RCC 7860 (cell line): ENCODE data around the gene KCTD5.
"Not testable (repeated sequence)": the region's sequence is repeated elsewhere in the genome, so short reads cannot be mapped to it uniquely, and the experiment has no call there.

ENCODE experiments used
- DNase-seq: peaks from one replicate; pipeline ENCODE4 v3.0.0-alpha.2; 2015; ENCODE audit warnings: low spot score
- FAIRE-seq: peaks from 2 replicates; lab custom pipeline; 2012; peaks lifted over from hg19 to GRCh38; lab: Jason Lieb, UNC

KCTD5 gene

GRCh38 chr16:2671193-2671592 lies 11.1 kb upstream of the KCTD5 start:
- FAIRE-seq, DNase-seq: not testable (repeated sequence)

DNA sequence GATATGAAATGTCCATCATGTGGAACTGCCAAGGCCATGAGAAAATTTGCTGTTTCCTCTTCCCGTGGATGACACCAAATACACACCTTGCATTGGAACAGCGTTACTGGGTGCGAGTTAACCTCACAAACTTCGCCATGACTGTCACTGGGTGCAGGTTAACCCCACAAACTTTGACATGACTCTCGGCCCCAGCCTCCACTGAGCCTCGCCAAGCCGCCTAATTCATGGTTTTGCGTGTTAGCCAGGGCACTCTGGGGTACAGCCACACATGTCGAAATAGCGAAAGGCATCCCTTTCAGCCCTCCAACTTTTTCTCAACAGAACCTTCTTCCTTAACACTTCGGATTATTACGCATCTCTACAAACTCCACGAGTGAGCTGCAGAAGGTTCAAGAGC lies 10.6 kb upstream of the KCTD5 start:
- DNase-seq (no peak), FAIRE-seq (no peak)

DNA sequence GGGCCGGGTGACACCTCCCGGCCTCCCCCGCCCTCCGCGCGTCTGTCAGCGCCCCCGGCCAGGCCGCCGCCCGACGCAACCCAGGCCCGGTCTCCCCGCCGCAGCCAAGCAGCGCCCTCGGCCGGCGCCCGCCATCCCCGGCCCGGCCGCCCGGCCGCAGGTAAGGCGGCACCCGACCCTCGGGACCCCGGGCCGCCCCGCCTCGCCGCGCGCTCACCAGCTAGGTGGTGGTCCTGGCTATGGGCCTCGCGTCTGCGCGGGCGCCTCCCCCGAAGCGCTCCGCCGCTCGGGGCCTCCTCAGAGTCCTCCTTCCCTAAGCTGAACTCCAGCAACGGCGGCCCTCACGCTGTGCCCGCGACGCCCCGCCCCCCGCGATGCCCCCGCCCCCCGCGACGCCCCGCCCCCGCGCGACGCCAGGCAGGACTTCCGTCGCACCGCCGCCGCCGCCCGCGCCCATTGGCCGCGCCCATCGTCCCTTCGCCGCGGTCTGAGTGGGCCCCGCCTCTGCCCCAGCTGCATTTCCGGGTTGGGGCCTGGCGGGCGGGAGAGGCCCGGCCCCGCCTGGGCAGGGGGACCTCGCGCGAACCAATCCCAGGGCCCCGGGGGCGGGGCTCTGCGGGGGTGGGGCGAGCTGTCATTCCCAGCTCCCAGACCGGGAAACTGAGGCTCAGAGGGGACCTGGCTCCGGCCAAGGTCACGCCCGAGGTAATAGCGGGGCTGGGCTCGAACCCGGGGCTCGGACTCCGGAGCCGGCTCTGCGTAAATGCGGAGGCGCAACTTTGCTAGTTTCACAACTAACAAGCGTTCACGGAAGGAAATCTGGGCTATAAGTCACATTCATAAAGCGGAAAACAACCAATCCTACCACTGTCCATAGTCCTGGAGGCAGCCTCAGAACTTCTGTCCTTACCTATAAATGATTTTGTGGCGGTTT lies 9.0 kb upstream of the KCTD5 start:
- DNase-seq (peak; percentile 83), FAIRE-seq (no peak)

- FAIRE-seq: no peak
Measured at GRCh38 chr16:2675021-2675420, 7.3 kb upstream of the KCTD5 start.

GRCh38 chr16:2675714-2676113 lies 6.6 kb upstream of the KCTD5 start:
- DNase-seq (no peak), FAIRE-seq (no peak)

More at GRCh38 chr16:2675021-2675420, 7.3 kb upstream of the KCTD5 start:
- no peak for DNase-seq

DNA sequence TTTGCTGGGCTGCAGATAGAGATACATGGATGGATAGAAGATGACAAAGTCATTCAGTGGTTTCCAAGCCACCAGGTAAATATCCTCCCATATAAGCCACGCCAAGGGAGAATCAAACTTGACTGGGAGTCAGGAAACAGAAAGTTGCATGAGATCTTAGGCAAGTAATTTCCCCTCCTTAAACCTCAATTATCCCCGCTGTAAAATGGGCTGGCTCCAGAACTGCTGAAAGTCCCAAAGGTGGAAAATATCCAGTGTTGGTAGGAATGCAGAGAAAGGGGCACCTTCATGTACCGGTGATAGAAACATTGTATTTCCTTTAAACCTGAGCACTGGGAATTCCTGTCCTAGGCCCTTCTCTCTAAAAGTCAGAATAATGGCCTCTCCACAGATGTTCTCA lies 5.4 kb upstream of the KCTD5 start:
- not testable (repeated sequence) for DNase-seq, FAIRE-seq

- DNase-seq, FAIRE-seq: not testable (repeated sequence)
Measured at GRCh38 chr16:2678206-2678965, 3.9 kb upstream of the KCTD5 start.

GRCh38 chr16:2679902-2680301 lies 2.4 kb upstream of the KCTD5 start:
- not testable (repeated sequence) for FAIRE-seq, DNase-seq

DNA sequence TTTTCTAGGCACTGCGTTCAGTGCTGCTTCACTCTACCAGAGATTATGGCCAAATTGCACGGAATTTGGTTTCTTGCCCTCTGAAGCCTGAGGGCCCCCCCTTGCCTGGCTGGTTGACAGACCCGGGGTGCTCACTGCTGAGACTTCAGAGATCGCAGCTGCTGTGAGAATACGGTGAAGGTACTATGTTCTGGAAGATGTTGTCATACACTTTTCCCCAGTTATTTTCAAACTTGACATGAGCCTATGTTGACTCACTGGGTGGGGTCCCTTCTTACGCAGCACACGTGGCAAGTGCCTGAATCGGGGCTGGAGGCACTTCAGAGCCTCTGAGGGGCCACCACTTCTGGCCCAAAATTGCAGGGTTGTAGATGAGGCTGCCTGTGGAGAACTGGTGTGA lies 2.0 kb upstream of the KCTD5 start:
- not testable (repeated sequence) for DNase-seq, FAIRE-seq

GRCh38 chr16:2683041-2683440 lies 718 bp downstream of the KCTD5 start:
- not testable (repeated sequence) for FAIRE-seq, DNase-seq

GRCh38 chr16:2686075-2686474 lies 3.8 kb downstream of the KCTD5 start:
- not testable (repeated sequence) for DNase-seq, FAIRE-seq

GRCh38 chr16:2686912-2687507 lies 4.7 kb downstream of the KCTD5 start:
- DNase-seq: no peak
- FAIRE-seq: no peak

DNA sequence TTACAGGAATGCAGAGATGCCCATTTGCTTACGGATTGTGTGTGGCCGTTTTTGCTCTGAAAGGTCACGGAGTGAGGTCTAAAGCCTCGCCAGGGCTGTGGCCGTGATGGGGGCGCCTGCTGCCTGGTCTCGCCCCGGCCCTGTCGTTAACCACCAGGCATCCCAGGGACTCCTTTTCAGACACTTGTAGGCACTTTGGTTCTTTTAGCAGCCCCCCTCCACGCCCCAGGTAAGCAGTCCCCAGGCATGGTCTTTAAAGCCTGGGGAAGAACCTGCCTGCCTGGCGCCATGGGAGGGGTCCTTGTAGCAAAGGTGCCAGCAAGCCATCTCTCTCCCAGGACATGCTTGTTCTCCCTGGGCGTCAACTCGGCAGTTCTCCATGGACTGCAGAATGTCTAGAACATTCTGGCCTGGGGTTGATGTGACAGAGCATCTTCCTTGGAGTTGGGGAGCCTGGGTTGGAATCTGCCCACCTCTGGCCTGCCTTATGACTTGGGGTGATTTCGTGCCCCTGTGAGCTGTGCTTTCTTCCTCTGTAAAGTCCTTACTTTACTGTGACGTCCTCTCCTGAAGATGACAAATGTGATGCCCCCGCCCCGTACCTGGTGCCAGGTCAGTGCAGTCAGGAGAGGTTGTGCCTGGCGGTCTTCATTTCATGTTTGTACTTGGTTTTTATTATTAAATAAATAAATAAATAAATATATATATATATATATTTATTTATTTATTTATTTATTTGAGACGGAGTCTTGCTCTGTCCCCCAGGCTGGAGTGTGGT lies 5.4 kb downstream of the KCTD5 start:
- no peak for FAIRE-seq
- DNase-seq: no peak

DNA sequence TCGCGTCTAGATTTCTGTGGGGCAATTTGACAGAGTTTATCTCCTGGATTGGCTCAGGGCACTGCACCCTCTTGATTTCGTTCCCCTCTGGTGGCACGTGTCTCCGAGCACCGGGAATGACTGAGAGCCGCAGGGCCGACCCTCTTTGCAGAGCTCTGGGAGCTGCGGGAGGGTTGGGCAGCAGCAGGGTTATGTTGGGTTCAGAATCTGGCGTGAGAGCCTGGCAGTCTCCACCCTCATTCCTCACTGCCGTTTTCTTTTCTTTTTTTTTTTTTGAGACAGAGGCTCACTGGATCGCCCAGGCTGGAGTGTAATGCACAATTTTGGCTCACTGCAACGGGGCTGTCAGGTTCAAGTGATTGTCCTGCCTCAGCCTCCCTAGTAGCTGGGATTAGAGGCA lies 7.1 kb downstream of the KCTD5 start:
- not testable (repeated sequence) for DNase-seq, FAIRE-seq

- no peak for DNase-seq
- FAIRE-seq: no peak
Measured at GRCh38 chr16:2689968-2690801, 7.9 kb downstream of the KCTD5 start.

DNA sequence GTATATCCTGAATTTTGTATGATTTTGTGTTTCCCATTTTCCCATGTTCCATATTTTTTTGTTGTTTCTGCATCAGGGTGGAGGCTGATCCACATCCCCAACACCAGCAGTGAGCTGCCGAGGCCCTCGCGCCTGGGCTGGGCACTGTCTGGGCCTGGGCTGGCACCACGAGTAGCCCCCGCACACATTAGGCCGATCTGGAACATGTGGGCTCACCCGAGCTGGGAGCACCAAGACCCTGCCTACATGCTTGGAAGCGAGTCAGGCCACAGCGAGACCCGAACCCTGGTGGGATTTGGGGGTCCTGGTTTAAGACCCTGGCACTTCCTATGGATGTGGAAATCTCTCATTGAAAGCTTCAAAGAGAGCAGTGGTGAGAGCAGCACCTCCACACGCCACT lies 8.5 kb downstream of the KCTD5 start:
- DNase-seq (no peak), FAIRE-seq (no peak)

DNA sequence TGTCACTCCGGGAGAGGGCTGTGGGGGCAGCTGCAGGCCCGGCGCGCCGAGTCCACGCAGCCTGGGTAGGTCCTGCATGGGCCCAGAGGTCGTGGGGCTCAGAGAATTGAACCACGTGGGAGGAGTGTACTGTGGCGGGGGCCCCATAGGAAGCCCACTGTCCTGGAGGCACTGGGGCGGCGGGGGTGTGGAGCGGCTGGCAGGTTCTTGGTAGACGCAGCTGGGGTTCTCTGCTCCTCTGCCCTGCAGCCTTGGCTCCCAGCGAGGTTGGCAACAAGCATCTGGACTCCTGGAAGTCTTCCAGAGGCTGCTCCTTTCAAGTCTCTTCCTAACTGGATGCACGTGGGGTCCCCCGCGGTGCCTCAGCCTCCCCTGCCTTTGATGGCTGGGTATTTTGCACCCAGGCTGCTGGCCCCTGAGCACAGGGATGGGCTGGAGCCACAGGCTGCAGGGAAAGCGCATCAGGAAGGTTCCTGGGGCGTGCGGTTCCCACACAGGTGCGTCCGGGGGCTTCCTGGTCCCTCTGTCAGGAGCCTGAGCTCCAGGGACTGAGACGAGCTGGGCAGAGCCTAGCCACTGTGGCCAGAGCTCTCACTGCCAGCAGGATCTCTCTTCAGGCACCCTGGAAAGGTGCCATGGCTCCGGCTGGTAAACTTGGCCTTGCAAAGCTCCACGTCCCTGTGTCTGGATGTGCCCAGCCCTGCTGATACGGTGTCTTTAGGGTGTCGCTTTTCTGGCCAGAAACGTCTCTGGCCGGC lies 9.3 kb downstream of the KCTD5 start:
- FAIRE-seq (no peak), DNase-seq (no peak)

DNA sequence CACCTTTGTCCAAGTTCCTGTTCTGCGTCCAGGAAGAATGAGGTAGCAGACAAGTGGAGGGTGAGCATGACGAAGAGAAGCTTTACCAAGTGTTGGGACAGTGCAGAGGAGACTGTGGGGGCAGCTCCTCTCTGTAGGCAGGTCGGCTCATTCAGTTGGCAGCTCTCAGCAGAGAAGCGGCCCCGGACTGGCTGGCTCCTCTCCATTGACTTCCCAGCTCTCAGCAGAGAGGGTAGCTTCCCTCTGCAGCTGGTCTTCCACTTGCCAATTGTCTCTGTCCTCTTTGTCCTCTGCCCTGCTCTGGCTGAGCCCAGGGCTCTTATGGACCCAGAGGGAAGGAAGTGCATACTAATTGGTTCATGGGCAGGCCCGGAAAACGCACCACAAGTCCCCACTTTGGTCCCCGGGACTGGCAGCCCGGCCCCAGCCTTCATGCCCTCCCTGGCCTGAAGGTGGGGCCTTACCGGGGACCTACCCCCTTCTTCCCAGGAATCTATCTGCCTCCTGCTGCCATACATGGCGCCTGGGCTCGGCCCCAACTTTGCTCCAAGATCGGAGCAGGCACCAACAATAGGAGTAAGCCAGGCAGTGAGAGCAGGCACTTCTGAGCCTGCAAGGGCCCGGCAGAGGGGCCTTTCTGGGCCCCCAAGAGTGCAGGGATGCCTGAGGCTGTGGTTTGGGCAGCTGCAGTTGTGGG lies 10.1 kb downstream of the KCTD5 start:
- no peak for FAIRE-seq

More for the DNA sequence above, 10.1 kb downstream of the KCTD5 start:
- no peak for DNase-seq
